Measurements from ENCODE around the gene SFXN5.

The SFXN5 gene

DNA sequence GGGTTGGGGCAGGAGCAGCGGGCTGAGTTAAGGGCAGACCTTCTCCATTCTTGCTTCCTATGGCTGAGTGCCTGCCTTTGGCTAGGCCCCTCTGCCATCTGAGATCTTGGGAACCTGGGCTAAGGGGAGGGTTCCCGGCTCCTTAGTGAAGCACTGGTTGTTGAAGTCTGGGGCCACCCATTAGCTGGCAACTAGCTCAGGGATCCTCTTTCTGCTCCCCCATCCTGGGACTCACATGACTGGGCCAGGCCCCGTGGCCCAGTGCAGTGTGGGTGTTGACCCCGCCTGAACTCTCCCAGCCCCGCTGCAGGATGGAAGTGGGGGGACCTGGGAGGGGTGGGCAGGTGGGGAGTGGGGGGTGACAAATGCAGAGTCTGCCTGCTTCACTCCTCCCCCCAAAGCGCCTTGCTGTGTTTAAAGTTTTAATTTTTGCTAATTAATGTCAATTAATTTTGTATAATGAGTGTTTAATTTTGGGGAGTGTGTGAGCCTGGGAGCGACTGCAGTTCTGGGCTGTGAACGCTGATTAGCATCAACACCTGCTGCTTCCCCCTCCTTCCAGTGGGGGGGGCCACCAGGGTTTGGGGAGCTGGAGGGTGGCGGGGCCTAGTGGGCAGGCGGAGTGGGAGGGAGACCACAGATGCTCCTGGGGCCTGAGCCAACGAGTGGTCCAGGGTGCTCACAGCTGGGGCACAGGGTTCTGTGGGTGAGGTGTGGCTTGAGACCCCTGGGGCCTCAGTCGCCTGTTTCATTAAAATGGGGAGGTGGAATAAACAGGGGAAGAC lies 99.0 kb downstream of the SFXN5 start:
- H3K4me3 ChIP-seq (ENCODE audit: low read depth, low read length), result no peak overlapping the region
- no peak for DNase-seq (ENCODE audit: low read depth)
- no peak for TF ChIP-seq CTCF (IDR thresholded peaks at IDR 0.05; ENCODE audit: insufficient read depth, low read depth, low read length, missing control alignments)

DNA sequence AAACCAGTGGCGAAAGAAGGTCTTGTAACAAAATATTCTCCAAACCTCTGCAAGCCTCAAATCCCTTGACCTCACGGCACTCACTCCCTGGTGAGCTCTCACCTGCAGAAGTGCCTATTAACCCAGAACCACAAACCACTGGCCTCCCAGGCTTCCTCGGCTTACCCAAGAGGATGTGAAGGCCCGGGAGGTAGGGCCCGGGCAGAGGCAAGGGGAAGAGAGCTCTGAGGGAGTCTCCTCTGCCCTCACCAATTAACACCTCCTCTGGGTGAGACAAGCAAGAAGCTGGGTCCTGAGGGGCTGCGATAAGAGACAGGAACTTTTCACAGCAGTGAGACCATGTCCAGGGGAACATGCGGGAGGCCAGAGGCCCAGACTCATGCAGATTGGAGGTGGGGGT lies 100.5 kb downstream of the SFXN5 start:
- no peak for DNase-seq (ENCODE audit: low read depth)
- TF ChIP-seq CTCF (IDR thresholded peaks at IDR 0.05; ENCODE audit: insufficient read depth, low read depth, low read length, missing control alignments), result no peak
- H3K4me3 ChIP-seq (ENCODE audit: low read depth, low read length), result no peak overlapping the region

DNA sequence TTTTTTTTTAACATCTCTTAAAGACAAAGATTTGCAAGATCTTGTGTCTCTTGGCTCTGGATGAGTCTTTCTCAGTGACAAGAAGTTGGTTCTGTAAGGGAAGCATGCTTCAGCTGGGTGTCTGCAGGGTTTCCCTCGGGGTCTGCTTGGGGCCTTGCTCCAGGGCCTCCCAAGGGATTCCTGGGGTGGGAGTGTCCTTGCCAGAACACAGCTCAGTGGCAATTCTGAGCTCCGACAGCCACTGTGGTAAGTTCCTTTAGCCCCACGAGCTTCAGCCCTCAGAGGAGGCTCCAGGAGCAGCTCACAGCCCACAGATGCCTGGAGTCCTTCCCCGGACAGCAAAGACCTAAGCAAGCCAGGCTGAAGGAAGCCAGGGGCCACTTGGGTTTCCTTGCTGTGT lies 101.8 kb downstream of the SFXN5 start:
- no peak for DNase-seq (ENCODE audit: low read depth)
- no peak for TF ChIP-seq CTCF (IDR thresholded peaks at IDR 0.05; ENCODE audit: insufficient read depth, low read depth, low read length, missing control alignments)
- no peak overlapping the region for H3K4me3 ChIP-seq (ENCODE audit: low read depth, low read length)

- DNase-seq (ENCODE audit: low read depth), result no peak
- no peak overlapping the region for H3K4me3 ChIP-seq (ENCODE audit: low read depth, low read length)
- TF ChIP-seq CTCF (IDR thresholded peaks at IDR 0.05; ENCODE audit: insufficient read depth, low read depth, low read length, missing control alignments), result no peak
Observed at GRCh38 chr2:72968286-72968685, 103.2 kb downstream of the SFXN5 start.

DNA sequence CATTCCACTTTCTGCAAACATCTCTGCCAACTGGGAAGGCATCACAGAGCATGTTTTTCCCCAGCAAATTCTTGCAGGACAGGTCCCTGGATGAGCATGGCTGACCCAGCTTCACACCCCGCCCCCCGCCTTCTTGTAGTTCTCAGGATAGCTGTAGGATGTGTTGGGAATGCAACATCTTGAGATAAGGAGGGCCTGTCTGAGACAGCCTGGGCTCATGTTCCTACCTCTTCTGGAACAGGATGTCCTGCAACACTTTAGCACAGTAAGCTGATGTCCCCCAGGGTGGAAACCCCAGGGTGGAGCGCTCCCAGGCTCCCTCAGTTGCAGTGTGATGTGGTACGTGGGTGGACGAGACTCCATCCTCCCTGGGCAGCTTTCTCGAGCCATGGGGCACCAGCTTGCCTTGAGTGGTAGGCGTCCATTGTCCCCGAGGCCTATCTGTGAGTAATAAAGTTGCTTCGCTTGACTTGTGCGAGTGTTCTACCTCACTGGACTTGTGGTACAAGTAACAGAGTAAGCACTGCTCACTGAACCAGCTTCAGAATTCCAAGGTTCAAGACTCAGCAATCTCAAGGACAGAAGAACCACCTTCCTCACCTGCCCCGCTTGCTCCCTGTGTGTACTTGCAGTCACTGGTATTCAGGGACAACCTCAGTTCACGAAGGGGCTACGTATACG lies 105.6 kb downstream of the SFXN5 start:
- TF ChIP-seq CTCF (IDR thresholded peaks at IDR 0.05; ENCODE audit: insufficient read depth, low read depth, low read length, missing control alignments), result no peak
- no peak overlapping the region for H3K4me3 ChIP-seq (ENCODE audit: low read depth, low read length)
- no peak for DNase-seq (ENCODE audit: low read depth)

- H3K4me3 ChIP-seq (ENCODE audit: low read depth, low read length), result no peak overlapping the region
- TF ChIP-seq CTCF (IDR thresholded peaks at IDR 0.05; ENCODE audit: insufficient read depth, low read depth, low read length, missing control alignments), result no peak
- no peak for DNase-seq (ENCODE audit: low read depth)
Observed at GRCh38 chr2:72965016-72965415, 106.5 kb downstream of the SFXN5 start.

Measured in GM12865 (cell line).